GM21786 (cell line): ENCODE data around the gene CHP1.
"Not testable (repeated sequence)": the region's sequence is repeated elsewhere in the genome, so short reads cannot be mapped to it uniquely, and the experiment has no call there.

Source experiments
- ATAC-seq: cut with Tn5 transposase; IDR thresholded peaks from one replicate; pipeline ENCODE4 v1.9.1; 2021; ENCODE audit not compliant: unreplicated experiment

The CHP1 gene

GRCh38 chr15:41289953-41290352 is 58.9 kb downstream of the CHP1 start:
- no peak for ATAC-seq

- peak; percentile 86 for ATAC-seq
Measured at GRCh38 chr15:41291065-41291631, 60.1 kb downstream of the CHP1 start.

GRCh38 chr15:41292521-41292920 is 61.5 kb downstream of the CHP1 start:
- ATAC-seq = no peak

GRCh38 chr15:41301139-41301538 is 70.1 kb downstream of the CHP1 start:
- ATAC-seq = not testable (repeated sequence)

- ATAC-seq = no peak
Measured at GRCh38 chr15:41301587-41301986, 70.5 kb downstream of the CHP1 start.

- ATAC-seq = no peak
Measured at GRCh38 chr15:41304149-41304770, 73.2 kb downstream of the CHP1 start.

GRCh38 chr15:41307679-41308078 is 76.6 kb downstream of the CHP1 start:
- no peak for ATAC-seq

GRCh38 chr15:41309226-41309905 is 78.3 kb downstream of the CHP1 start:
- ATAC-seq = no peak

- not testable (repeated sequence) for ATAC-seq
Measured at GRCh38 chr15:41320805-41321330, 89.8 kb downstream of the CHP1 start.

GRCh38 chr15:41323611-41324010 is 92.5 kb downstream of the CHP1 start:
- no peak for ATAC-seq

- ATAC-seq = no peak
Measured at GRCh38 chr15:41331281-41331680, 100.2 kb downstream of the CHP1 start.
